ENCODE results near the gene BANP. TPM values are rescaled to one million over a fixed set of nuclear protein-coding genes. Genes with fewer than 3 reads are reported as not detected.

The BANP gene
- total and polyA plus RNA-seq, 2 of the 8 experiments (the other 6 are each of a cell fraction or from before 2014, with no cell fraction given), result 25.8 to 39.8 TPM

DNA sequence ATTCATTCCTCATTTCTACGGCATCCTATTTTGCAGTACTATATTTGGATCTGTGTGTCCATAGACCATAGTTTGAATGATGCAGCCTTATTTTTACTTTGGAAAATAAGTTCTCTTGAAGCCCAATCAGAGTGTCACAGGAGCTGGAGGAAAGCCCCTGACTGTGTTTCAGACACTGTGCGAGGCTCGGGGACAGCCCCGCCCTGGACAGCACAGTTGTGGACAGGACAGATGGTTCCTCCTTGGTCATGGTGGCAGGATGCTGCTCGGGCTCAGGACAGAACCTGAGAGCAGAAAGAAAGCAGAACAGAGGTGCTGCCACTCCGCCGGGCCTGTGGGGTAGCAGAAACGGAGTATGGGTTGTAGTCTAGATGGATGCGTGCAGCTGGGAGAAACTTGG lies 22.9 kb downstream of the BANP start:
- no peak for FAIRE-seq
- Histone ChIP-seq H2BK20ac (ENCODE audit: low read length) (no peak overlapping the region), H4K5ac (ENCODE audit: insufficient read length, low read depth, low read length) (no peak overlapping the region), H3K56ac (replicated peaks; ENCODE audit: insufficient read length, low read depth, low read length) (no peak overlapping the region), H2BK12ac (ENCODE audit: low read depth, low read length) (no peak overlapping the region), H3K79me2 (ENCODE audit: control insufficient read depth in 1 of 2, insufficient read depth in 2 of 2, low read length in 2 of 2) (peaks cover 9 to 67% of the 10 kb centered on the region in 2 experiments), H3K79me1 (ENCODE audit: low read depth, low read length) (peaks cover 10% of the 10 kb centered on the region), H2AK5ac (ENCODE audit: low read depth, low read length) (no peak overlapping the region), H2BK120ac (replicated peaks; ENCODE audit: low read depth, low read length) (no peak overlapping the region), H3K4ac (replicated peaks; ENCODE audit: insufficient read length, low read depth, low read length) (no peak overlapping the region), H4K8ac (ENCODE audit: extremely low read depth, insufficient read depth, low read length) (no peak overlapping the region), H3K27me3 (replicated peaks in 1 of 4; ENCODE audit: control insufficient read depth in 3 of 4, extremely low read depth in 1 of 4, insufficient read depth in 3 of 4, low read length in 3 of 4) (no peaks in the 10 kb centered on the region), H3K18ac (ENCODE audit: extremely low read depth, low read length) (no peak overlapping the region), H2BK15ac (ENCODE audit: low read length) (no peak overlapping the region), H3K4me1 (replicated peaks in 1 of 4; ENCODE audit: control insufficient read depth in 3 of 4, insufficient read depth in 4 of 4, low read length in 3 of 4) (no peaks in the 10 kb centered on the region), H3K23ac (ENCODE audit: insufficient read length) (no peak overlapping the region), H3K4me3 (ENCODE audit: extremely low read depth in 1 of 4, insufficient read depth in 2 of 4, low read depth in 3 of 4, low read length in 4 of 4) (no peak overlapping the region), H4K20me1 (replicated peaks in 1 of 2; ENCODE audit: control insufficient read depth in 1 of 2, insufficient read depth in 2 of 2, low read length in 2 of 2) (no peaks in the 10 kb centered on the region), H3K9ac (replicated peaks in 1 of 4; ENCODE audit: extremely low read depth in 1 of 4, low read depth in 3 of 4, low read length in 3 of 4) (no peak overlapping the region), H3K14ac (ENCODE audit: insufficient read length) (no peak overlapping the region), H3K9me3 (ENCODE audit: insufficient read depth in 2 of 2, low read depth in 1 of 2, low read length in 1 of 2) (peaks cover 4 to 8% of the 10 kb centered on the region in 2 experiments; a peak in 3 of 4 replicates), H3K27ac (ENCODE audit: low read depth, low read length) (no peak overlapping the region), H4K91ac (replicated peaks; ENCODE audit: insufficient read length, low read length) (no peak overlapping the region), H3K36me3 (ENCODE audit: control insufficient read depth in 2 of 4, insufficient read depth in 4 of 4, low read length in 3 of 4) (no peaks in the 10 kb centered on the region), H2BK5ac (ENCODE audit: low read depth, low read length) (no peak overlapping the region), H3K23me2 (ENCODE audit: low read depth, low read length) (no peaks in the 10 kb centered on the region), H3K4me2 (ENCODE audit: insufficient read depth in 1 of 2, low read depth in 2 of 2, low read length in 2 of 2) (no peak overlapping the region), H2AFZ (ENCODE audit: low read length) (no peak overlapping the region)
- WGBS, 2 experiments (ENCODE audit: extremely low coverage in 1 of 2, insufficient coverage in 1 of 2, insufficient read length in 1 of 2, insufficient replicate concordance in 2 of 2, low coverage in 1 of 2, low lambda C conversion rate in 2 of 2, missing lambda C conversion rate in 1 of 2), result 95% methylated on average over 9 of the region's 9 CpGs; no CpG with 5 or more reads in 1 of the 2 experiments
- DNase-seq (ENCODE audit: low read depth in 1 of 2, low spot score in 2 of 2), result no peak
- ChIA-PET CTCF (ENCODE audit: partially characterized antibody) (interaction anchor here (2.1 kb wide), 1 partner anchor 8 kb away, joined by 6 read pairs; no protein-coding TSS in a partner anchor), POLR2A (ENCODE audit: partially characterized antibody) (no interaction called here)
- TF ChIP-seq SP1 (IDR thresholded peaks at IDR 0.05; ENCODE audit: low read depth, low read length), result no peak
- TF ChIP-seq RXRA (IDR thresholded peaks at IDR 0.05; ENCODE audit: insufficient read depth, low read depth, low read length), result no peak
- TF ChIP-seq TAF7 (optimal IDR thresholded peaks at IDR 0.05; ENCODE audit: borderline replicate concordance, low read depth, low read length), result no peak
- no peak for TF ChIP-seq CHD2 (IDR thresholded peaks at IDR 0.05; ENCODE audit: low read length)
- no peak for TF ChIP-seq SAP30 (IDR thresholded peaks at IDR 0.05; ENCODE audit: insufficient read depth, insufficient replicate concordance, low read length)
- no peak for TF ChIP-seq ASH2L (IDR thresholded peaks at IDR 0.05; ENCODE audit: low read length)
- no peak for TF ChIP-seq RBBP5 (IDR thresholded peaks at IDR 0.05; ENCODE audit: borderline replicate concordance, low read depth, low read length)
- TF ChIP-seq POLR2A (IDR thresholded peaks at IDR 0.05; ENCODE audit: control extremely low read depth in 1 of 2, low read depth in 2 of 2, low read length in 2 of 2), result no peak
- no peak for TF ChIP-seq CTBP2 (IDR thresholded peaks at IDR 0.05; ENCODE audit: borderline replicate concordance, insufficient read depth, insufficient read length, low read length)
- TF ChIP-seq, protein P1, sequence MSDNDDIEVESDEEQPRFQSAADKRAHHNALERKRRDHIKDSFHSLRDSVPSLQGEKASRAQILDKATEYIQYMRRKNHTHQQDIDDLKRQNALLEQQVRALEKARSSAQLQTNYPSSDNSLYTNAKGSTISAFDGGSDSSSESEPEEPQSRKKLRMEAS (IDR thresholded peaks at IDR 0.05), result no peak
- TF ChIP-seq HDAC6 (IDR thresholded peaks at IDR 0.05; ENCODE audit: low read depth, low read length), result no peak
- TF ChIP-seq EGR1 (IDR thresholded peaks at IDR 0.05; ENCODE audit: borderline replicate concordance, low read depth, low read length), result no peak
- no peak for TF ChIP-seq EZH2 (IDR thresholded peaks at IDR 0.05; ENCODE audit: low read depth, low read length, severe bottlenecking)
- no peak for TF ChIP-seq TCF12 (IDR thresholded peaks at IDR 0.05; ENCODE audit: low read depth, low read length)
- TF ChIP-seq BRCA1 (IDR thresholded peaks at IDR 0.05; ENCODE audit: low read depth, low read length), result no peak
